Measurements from ENCODE around the gene VTI1A. TPM values are rescaled to one million over a fixed set of nuclear protein-coding genes. Genes with fewer than 3 reads are reported as not detected.
A peak's percentile ranks its signal among the peaks of the same experiment; 100 is the strongest.
"Not testable (repeated sequence)": the region's sequence is repeated elsewhere in the genome, so short reads cannot be mapped to it uniquely, and the experiment has no call there.

The VTI1A gene
- 17.2 TPM for polyA plus RNA-seq
- long read RNA-seq, donor 1, full-length matches to known transcripts, result 6 of 6 reads
- long read RNA-seq, donor 1, partial matches to known transcripts, result 0 of 6 reads
- long read RNA-seq, donor 1, other reads (novel, unspliced or antisense), result 0 of 6 reads
- long read RNA-seq, donor 2, full-length matches to known transcripts, result 4 of 4 reads
- long read RNA-seq, donor 2, partial matches to known transcripts, result 0 of 4 reads
- long read RNA-seq, donor 2, other reads (novel, unspliced or antisense), result 0 of 4 reads
- long read RNA-seq, donor 3, result 0 reads
- long read RNA-seq, donor 4, full-length matches to known transcripts, result 1 of 1 reads
- long read RNA-seq, donor 4, partial matches to known transcripts, result 0 of 1 reads
- long read RNA-seq, donor 4, other reads (novel, unspliced or antisense), result 0 of 1 reads
- long read RNA-seq, donor 5, full-length matches to known transcripts, result 2 of 2 reads
- long read RNA-seq, donor 5, partial matches to known transcripts, result 0 of 2 reads
- long read RNA-seq, donor 5, other reads (novel, unspliced or antisense), result 0 of 2 reads
- long read RNA-seq, donor 6, full-length matches to known transcripts, result 6 of 6 reads
- long read RNA-seq, donor 6, partial matches to known transcripts, result 0 of 6 reads
- long read RNA-seq, donor 6, other reads (novel, unspliced or antisense), result 0 of 6 reads
- long read RNA-seq, donor 7, full-length matches to known transcripts, result 2 of 2 reads
- long read RNA-seq, donor 7, partial matches to known transcripts, result 0 of 2 reads
- long read RNA-seq, donor 7, other reads (novel, unspliced or antisense), result 0 of 2 reads
- long read RNA-seq, donor 8, full-length matches to known transcripts, result 8 of 8 reads
- long read RNA-seq, donor 8, partial matches to known transcripts, result 0 of 8 reads
- long read RNA-seq, donor 8, other reads (novel, unspliced or antisense), result 0 of 8 reads
- long read RNA-seq, donor 9, full-length matches to known transcripts, result 4 of 4 reads
- long read RNA-seq, donor 9, partial matches to known transcripts, result 0 of 4 reads
- long read RNA-seq, donor 9, other reads (novel, unspliced or antisense), result 0 of 4 reads
- long read RNA-seq, donor 10, full-length matches to known transcripts, result 5 of 5 reads
- long read RNA-seq, donor 10, partial matches to known transcripts, result 0 of 5 reads
- long read RNA-seq, donor 10, other reads (novel, unspliced or antisense), result 0 of 5 reads
- long read RNA-seq, donor 11, result 0 reads

DNA sequence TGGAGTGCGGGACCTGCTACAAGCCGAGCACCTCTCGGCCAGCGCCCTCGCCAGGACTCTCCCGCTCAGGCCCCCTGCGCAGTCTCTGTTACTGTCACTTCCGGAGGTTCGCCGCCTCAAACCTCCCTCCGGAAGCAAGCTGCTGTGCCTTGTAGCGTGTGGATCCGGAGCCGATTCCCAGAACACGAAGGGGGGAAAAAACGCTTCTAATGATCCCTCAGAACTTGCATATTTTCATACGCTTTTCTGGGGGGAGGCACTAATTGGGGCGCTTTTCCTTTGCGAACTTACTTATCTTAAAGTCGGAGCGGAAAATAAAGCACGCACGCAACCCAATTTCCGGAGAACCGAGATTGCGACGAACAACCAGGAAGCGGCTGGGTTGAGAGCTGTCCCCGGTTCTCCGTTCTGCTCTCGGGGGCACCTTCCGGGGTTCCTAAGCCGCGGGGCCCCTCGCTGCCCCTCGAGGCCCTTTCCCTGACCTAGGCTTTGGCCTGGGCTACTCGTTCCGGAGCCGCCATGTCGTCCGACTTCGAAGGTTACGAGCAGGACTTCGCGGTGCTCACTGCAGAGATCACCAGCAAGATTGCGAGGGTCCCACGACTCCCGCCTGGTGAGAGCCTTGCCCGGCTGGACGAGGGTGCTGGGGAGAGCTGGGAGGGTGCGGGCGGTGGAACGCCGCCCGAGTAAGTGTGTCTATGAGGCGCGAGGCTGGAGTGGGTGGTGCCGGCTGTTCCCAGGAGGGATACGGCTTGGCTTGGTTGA, at the start of gene VTI1A, which contains the start of gene ZDHHC6:
Gene VTI1A, plus strand, starts transcription at position 361 of the 765 bp plus-strand sequence. Its CDS starts 159 bp downstream, at position 520.
Gene ZDHHC6, minus strand, starts transcription at position 60 of the 765 bp plus-strand sequence. CDS start 1,478 bp downstream, outside the sequence.
- H3K27ac ChIP-seq (ENCODE audit: low read length), result peak within 1 kb of the TSS; percentile 84
- no CpG with 5 or more reads among the region's 59 CpGs for whole genome bisulfite sequencing (ENCODE audit: insufficient coverage, low lambda C conversion rate)

DNA sequence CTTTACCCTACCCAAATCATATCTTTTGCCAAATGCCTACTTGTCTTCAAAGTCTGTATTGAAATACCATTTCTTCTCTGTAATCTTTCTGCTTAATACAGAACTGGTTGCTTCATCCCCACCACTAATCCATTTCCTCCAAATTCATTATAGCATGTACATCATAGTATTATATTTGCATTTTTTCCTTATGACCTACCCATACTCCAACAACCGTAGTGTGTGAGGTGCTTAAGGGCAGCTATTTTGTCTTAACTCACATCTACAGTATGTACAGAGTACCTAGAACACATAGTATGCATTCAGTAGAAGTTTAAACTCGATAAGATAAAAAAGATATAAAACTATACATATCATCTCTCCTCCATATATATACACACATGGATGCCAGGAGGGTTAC, 49.4 kb upstream of the VTI1A start:
- no peak for DNase-seq
- H3K4me3 ChIP-seq (ENCODE audit: low read length), result no peak overlapping the region
- no peaks in the 10 kb centered on the region for H3K9me3 ChIP-seq (ENCODE audit: control insufficient read depth, low read depth, low read length)
- H3K27me3 ChIP-seq (ENCODE audit: control insufficient read depth, insufficient read depth, low read length), result no peaks in the 10 kb centered on the region
- no peak overlapping the region for H3K27ac ChIP-seq (ENCODE audit: low read length)
- H3K36me3 ChIP-seq (ENCODE audit: control insufficient read depth, insufficient read depth, low read length), result peaks cover 31% of the 10 kb centered on the region
- peaks cover 41% of the 10 kb centered on the region for H3K4me1 ChIP-seq (ENCODE audit: control insufficient read depth, insufficient read depth, low read length)
- no CpG with 5 or more reads among the region's 2 CpGs for WGBS (ENCODE audit: insufficient coverage, low lambda C conversion rate)

More for the DNA sequence above, at the start of gene VTI1A, which contains the start of gene ZDHHC6:
- DNase-seq, result peak; percentile 85 to 89
- Histone ChIP-seq H3K27me3 (ENCODE audit: control insufficient read depth, insufficient read depth, low read length) (no peaks in the 10 kb centered on the region), H3K4me1 (ENCODE audit: control insufficient read depth, insufficient read depth, low read length) (peaks cover 5% of the 10 kb centered on the region), H3K9me3 (ENCODE audit: control insufficient read depth, low read depth, low read length) (no peaks in the 10 kb centered on the region), H3K4me3 (ENCODE audit: low read length) (peak within 1 kb of the TSS; percentile 82), H3K36me3 (ENCODE audit: control insufficient read depth, insufficient read depth, low read length) (peaks cover 24% of the 10 kb centered on the region)

DNA sequence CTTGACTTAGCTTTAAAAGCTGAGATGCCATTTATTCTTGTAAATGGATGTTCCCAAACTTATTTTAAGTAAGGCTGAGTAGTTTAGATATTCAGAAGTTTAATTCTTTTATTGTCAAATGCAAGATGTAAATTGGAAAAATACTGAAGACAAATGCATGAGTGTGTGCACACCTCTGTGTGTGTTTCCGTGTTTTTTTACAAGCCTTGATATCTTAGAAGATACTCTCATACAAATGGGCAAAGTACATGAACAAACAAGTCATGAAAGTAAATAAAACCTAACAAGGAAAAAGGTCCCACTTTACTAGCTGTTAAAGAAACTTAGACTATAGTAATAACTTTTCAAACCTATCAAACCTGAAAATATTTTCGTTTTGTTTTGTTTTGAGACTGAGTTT, 44.1 kb upstream of the VTI1A start:
- Histone ChIP-seq H3K4me3 (ENCODE audit: low read length) (no peak overlapping the region), H3K4me1 (ENCODE audit: control insufficient read depth, insufficient read depth, low read length) (peaks cover 35% of the 10 kb centered on the region), H3K36me3 (ENCODE audit: control insufficient read depth, insufficient read depth, low read length) (peaks cover 38% of the 10 kb centered on the region), H3K27me3 (ENCODE audit: control insufficient read depth, insufficient read depth, low read length) (no peaks in the 10 kb centered on the region), H3K9me3 (ENCODE audit: control insufficient read depth, low read depth, low read length) (no peaks in the 10 kb centered on the region), H3K27ac (ENCODE audit: low read length) (peak overlapping the region; percentile 33)
- DNase-seq, result peak in 1 of 2 donors; percentile 55
- 0% methylated on average over 1 of the region's 2 CpGs for WGBS (ENCODE audit: insufficient coverage, low lambda C conversion rate)

DNA sequence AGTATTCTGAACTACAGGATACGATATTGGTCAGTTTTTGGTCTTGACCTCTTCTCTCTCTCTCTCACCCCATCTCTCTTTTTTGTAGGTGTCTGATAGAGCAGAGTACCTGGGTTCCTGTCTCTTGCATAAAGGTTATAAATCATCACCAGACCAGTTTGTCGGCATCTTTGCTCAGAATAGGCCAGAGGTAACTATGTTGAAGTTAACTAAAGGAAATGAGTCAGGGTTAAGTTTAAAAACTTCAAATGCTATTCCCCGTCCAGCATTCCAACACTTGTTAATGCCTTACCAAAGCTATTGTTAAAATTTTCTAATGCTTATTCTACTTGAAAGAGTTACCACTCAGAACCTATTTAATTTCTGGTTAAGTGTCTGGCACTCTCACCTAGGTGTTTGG, 42.4 kb upstream of the VTI1A start:
- Histone ChIP-seq H3K4me1 (ENCODE audit: control insufficient read depth, insufficient read depth, low read length) (peaks cover 52% of the 10 kb centered on the region), H3K4me3 (ENCODE audit: low read length) (no peak overlapping the region), H3K9me3 (ENCODE audit: control insufficient read depth, low read depth, low read length) (no peaks in the 10 kb centered on the region), H3K36me3 (ENCODE audit: control insufficient read depth, insufficient read depth, low read length) (peaks cover 32% of the 10 kb centered on the region), H3K27ac (ENCODE audit: low read length) (peak overlapping the region; percentile 25), H3K27me3 (ENCODE audit: control insufficient read depth, insufficient read depth, low read length) (no peaks in the 10 kb centered on the region)
- WGBS (ENCODE audit: insufficient coverage, low lambda C conversion rate), result no CpG with 5 or more reads among the region's 3 CpGs
- no peak for DNase-seq

DNA sequence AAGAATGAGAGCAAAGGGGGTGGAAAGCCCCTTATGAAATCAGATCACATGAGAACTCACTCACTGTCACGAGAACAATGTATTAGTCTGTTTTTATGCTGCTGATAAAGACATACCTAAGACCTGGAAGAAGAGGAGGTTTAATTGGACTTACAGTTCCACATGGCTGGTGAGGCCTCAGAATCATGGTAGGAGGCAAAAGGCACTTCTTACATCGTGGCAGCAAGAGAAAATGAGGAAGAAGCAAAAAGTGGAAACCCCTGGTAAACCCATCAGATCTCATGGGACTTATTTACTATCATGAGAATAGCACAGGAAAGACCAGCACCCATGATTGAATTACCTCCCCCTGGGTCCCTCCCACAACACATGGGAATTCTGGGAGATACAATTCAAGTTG, 40.2 kb upstream of the VTI1A start:
- H3K27ac ChIP-seq (ENCODE audit: low read length), result peak overlapping the region; percentile 34
- H3K36me3 ChIP-seq (ENCODE audit: control insufficient read depth, insufficient read depth, low read length), result peaks cover 50% of the 10 kb centered on the region
- H3K4me3 ChIP-seq (ENCODE audit: low read length); H3K27me3 ChIP-seq (ENCODE audit: control insufficient read depth, insufficient read depth, low read length); DNase-seq; H3K9me3 ChIP-seq (ENCODE audit: control insufficient read depth, low read depth, low read length): not testable (repeated sequence)
- peaks cover 47% of the 10 kb centered on the region for H3K4me1 ChIP-seq (ENCODE audit: control insufficient read depth, insufficient read depth, low read length)
- no CpG with 5 or more reads among the region's 2 CpGs for WGBS (ENCODE audit: insufficient coverage, low lambda C conversion rate)

DNA sequence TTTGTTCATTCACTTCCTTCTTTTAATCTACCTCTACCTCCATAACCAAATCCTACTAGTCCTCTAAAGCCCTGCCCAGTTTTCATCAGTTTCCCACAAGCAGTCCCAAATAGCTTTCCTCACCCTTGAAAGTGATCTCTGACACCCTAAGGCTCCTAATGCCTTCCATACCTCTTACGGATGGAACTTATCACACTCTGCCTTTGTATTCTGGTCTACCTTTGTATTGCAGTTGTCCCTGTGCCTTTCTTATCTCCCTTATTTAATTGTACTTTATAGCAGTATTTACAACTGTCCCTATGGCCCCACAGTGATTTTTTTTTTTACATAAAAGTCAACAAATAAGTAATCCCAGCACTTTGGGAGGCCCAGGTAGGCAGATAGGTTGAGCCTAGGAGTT, 39.3 kb upstream of the VTI1A start:
- H3K4me1 ChIP-seq (ENCODE audit: control insufficient read depth, insufficient read depth, low read length), result peaks cover 38% of the 10 kb centered on the region
- 0% methylated on average over 1 of the region's 1 CpG for WGBS (ENCODE audit: insufficient coverage, low lambda C conversion rate)
- no peak overlapping the region for H3K4me3 ChIP-seq (ENCODE audit: low read length)
- H3K27me3 ChIP-seq (ENCODE audit: control insufficient read depth, insufficient read depth, low read length), result no peaks in the 10 kb centered on the region
- no peaks in the 10 kb centered on the region for H3K9me3 ChIP-seq (ENCODE audit: control insufficient read depth, low read depth, low read length)
- peak in 1 of 2 donors; percentile 68 for DNase-seq
- peaks cover 56% of the 10 kb centered on the region for H3K36me3 ChIP-seq (ENCODE audit: control insufficient read depth, insufficient read depth, low read length)
- H3K27ac ChIP-seq (ENCODE audit: low read length), result peak overlapping the region; percentile 75

DNA sequence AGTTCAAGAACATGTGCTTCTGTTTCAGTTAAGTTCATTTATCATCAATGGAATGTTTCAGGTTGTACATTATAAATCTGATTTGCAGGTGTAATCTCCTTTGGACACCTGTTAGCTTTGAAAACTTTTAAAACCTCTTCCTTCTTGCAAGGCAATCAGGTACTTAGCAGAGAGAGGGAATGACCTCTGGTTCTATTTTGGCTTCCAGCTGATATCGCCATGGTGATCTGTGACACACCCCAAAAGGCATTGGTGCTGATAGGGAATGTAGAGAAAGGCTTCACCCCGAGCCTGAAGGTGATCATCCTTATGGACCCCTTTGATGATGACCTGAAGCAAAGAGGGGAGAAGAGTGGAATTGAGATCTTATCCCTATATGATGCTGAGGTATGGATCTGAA, 37.7 kb upstream of the VTI1A start:
- Histone ChIP-seq H3K27ac (ENCODE audit: low read length) (peak overlapping the region; percentile 75), H3K4me1 (ENCODE audit: control insufficient read depth, insufficient read depth, low read length) (peaks cover 35% of the 10 kb centered on the region), H3K36me3 (ENCODE audit: control insufficient read depth, insufficient read depth, low read length) (peaks cover 61% of the 10 kb centered on the region), H3K9me3 (ENCODE audit: control insufficient read depth, low read depth, low read length) (no peaks in the 10 kb centered on the region), H3K27me3 (ENCODE audit: control insufficient read depth, insufficient read depth, low read length) (no peaks in the 10 kb centered on the region), H3K4me3 (ENCODE audit: low read length) (no peak overlapping the region)
- DNase-seq, result peak in 1 of 2 donors; percentile 51
- no CpG with 5 or more reads among the region's 2 CpGs for WGBS (ENCODE audit: insufficient coverage, low lambda C conversion rate)

DNA sequence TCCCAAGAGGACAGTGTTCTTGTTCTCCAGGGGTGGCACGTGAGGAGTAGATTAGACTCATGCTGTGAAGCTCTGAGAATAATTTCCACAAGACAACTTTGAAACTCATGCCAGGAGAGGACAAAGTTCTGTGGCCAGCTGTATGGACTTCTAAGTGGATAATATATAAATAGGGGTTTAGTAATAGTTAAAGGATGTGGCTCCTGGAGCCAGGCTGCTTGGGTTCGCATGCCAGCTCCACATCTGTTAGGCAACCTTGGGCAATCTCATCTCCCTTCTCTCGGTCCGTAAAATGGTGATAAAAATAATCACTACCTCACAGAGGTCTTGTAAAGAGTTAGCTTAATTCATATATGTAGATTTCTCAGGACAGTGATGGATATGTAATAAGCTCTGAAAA, 37.3 kb upstream of the VTI1A start:
- Histone ChIP-seq H3K27me3 (ENCODE audit: control insufficient read depth, insufficient read depth, low read length) (no peaks in the 10 kb centered on the region), H3K36me3 (ENCODE audit: control insufficient read depth, insufficient read depth, low read length) (peaks cover 60% of the 10 kb centered on the region), H3K4me1 (ENCODE audit: control insufficient read depth, insufficient read depth, low read length) (peaks cover 32% of the 10 kb centered on the region), H3K4me3 (ENCODE audit: low read length) (no peak overlapping the region), H3K27ac (ENCODE audit: low read length) (peak overlapping the region; percentile 75), H3K9me3 (ENCODE audit: control insufficient read depth, low read depth, low read length) (no peaks in the 10 kb centered on the region)
- peak in 1 of 2 donors; percentile 60 for DNase-seq
- WGBS (ENCODE audit: insufficient coverage, low lambda C conversion rate), result no CpG with 5 or more reads among the region's 4 CpGs

DNA sequence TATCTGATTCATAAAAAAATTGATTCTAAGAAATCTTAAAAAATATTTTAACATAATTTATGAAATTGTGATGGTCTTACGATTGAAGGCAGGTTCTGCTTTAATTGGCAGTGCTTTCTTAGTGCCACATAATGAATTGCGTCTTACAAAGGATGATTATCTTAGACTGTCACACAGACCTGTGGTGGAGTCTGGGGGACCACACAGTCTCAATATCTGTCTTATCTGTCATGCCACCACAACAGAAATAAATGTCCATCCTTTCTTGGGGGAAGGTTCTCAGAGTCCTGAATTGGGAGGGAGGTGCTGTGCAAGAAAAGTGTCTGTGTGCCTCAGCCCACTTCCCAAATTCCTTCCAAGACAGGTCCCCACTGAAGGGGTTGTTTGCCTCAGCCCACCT, 34.3 kb upstream of the VTI1A start:
- Histone ChIP-seq H3K27ac (ENCODE audit: low read length) (peak overlapping the region; percentile 10), H3K4me1 (ENCODE audit: control insufficient read depth, insufficient read depth, low read length) (peaks cover 21% of the 10 kb centered on the region), H3K4me3 (ENCODE audit: low read length) (no peak overlapping the region), H3K9me3 (ENCODE audit: control insufficient read depth, low read depth, low read length) (no peaks in the 10 kb centered on the region), H3K36me3 (ENCODE audit: control insufficient read depth, insufficient read depth, low read length) (peaks cover 59% of the 10 kb centered on the region), H3K27me3 (ENCODE audit: control insufficient read depth, insufficient read depth, low read length) (no peaks in the 10 kb centered on the region)
- no CpG with 5 or more reads among the region's 2 CpGs for WGBS (ENCODE audit: insufficient coverage, low lambda C conversion rate)
- no peak for DNase-seq
